Fibroblast of lung (primary cell): ENCODE results near the gene ARID1B.

Experiments
- EZH2 ChIP-seq: IDR thresholded peaks from 2 replicates; pipeline ENCODE4 v1.5.1; 2012; ENCODE audit warnings: low read length, control low read depth, mild to moderate bottlenecking; ENCODE audit errors: missing control alignments
- TF ChIP-seq, protein P1 (sequence below), 2 donors: IDR thresholded peaks in 1 of 2; conservative IDR thresholded peaks in 1 of 2; 1 replicate in 1 of 2; 2 replicates in 1 of 2; pipeline ENCODE4 v1.5.1; 2011 to 2012; ENCODE audit warnings: low read length in 2 of 2, control low read depth in 1 of 2, inconsistent platforms in 1 of 2, low read depth in 1 of 2, mild to moderate bottlenecking in 1 of 2

DNA sequence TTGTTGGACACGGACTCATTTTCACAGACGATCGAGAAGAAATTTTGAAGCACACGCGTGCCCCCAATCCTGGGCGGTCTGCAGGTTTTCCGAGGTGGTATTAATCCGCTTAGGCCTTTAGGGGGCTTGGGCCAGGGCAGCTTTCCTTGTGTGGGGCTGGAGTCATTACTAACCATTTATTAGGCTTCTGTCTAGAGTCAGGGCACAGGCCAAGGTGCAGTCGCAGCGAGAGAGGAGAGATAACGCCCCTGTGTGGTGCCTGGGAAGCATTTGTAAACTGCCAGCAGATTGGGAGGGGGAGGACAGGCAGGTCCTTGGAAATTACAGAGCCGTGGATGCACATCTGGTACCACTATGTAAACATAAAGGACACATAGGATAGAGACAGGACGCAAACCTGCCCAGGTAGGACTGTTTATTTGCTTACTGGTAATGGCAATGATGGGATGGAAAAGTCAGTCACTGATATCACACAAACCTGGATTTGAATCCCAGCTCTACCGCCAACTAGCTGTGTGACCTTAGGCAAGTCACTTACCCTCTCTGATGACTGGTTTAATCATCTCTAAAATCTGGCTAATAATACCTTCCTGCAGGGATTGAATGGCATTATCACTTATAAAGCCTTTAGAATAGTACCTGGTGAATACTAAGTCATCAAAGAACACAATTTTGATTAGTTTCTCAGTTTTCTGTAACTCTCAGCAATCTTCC, 469.8 kb downstream of the ARID1B start:
- TF ChIP-seq EZH2: no peak
- TF ChIP-seq, protein P1, sequence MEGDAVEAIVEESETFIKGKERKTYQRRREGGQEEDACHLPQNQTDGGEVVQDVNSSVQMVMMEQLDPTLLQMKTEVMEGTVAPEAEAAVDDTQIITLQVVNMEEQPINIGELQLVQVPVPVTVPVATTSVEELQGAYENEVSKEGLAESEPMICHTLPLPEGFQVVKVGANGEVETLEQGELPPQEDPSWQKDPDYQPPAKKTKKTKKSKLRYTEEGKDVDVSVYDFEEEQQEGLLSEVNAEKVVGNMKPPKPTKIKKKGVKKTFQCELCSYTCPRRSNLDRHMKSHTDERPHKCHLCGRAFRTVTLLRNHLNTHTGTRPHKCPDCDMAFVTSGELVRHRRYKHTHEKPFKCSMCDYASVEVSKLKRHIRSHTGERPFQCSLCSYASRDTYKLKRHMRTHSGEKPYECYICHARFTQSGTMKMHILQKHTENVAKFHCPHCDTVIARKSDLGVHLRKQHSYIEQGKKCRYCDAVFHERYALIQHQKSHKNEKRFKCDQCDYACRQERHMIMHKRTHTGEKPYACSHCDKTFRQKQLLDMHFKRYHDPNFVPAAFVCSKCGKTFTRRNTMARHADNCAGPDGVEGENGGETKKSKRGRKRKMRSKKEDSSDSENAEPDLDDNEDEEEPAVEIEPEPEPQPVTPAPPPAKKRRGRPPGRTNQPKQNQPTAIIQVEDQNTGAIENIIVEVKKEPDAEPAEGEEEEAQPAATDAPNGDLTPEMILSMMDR (conservative IDR thresholded peaks at IDR 0.05 in 1 of 2, IDR thresholded peaks at IDR 0.05 in 1 of 2; ENCODE audit: low read depth in 1 of 2, low read length in 2 of 2): no peak
